CD4-positive, alpha-beta memory T cell (primary cell): ENCODE measurements around the gene TBL1XR1. TPM values are rescaled to one million over a fixed set of nuclear protein-coding genes. Genes with fewer than 3 reads are reported as not detected.

Experiments
- CTCF ChIA-PET: fragments of 350-600 bp; sonication (Branson Sonifier 250); formaldehyde crosslinking; loops from one replicate; lab custom pipeline; 2021; ENCODE audit warnings: inconsistent platforms; ENCODE audit not compliant: partially characterized antibody; lab: Charles Lee
- POLR2A ChIA-PET: fragments of 350-600 bp; sonication (Branson Sonifier 250); formaldehyde crosslinking; loops from one replicate; lab custom pipeline; 2021; ENCODE audit not compliant: partially characterized antibody; lab: Charles Lee
- DNase-seq, 5 donors: peaks; one replicate each; pipeline versions ENCODE4 v3.0.0 to v3.0.0-alpha.2; 2020 to 2022; ENCODE audit warnings: mixed read lengths in 1 of 5
- H3K27ac ChIP-seq: one replicate; pipeline ENCODE4 v1.7.0; 2013; ENCODE audit warnings: low read depth, low read length
- H3K27me3 ChIP-seq: 2 replicates; pipeline ENCODE4 v1.7.0; 2013; ENCODE audit warnings: mild to moderate bottlenecking, low read length, moderate library complexity; ENCODE audit not compliant: insufficient read depth
- H3K36me3 ChIP-seq: 2 replicates; pipeline ENCODE4 v1.7.0; 2013; ENCODE audit warnings: mild to moderate bottlenecking, low read length, moderate library complexity; ENCODE audit not compliant: insufficient read depth
- H3K4me1 ChIP-seq: 2 replicates; pipeline ENCODE4 v1.7.0; 2013; ENCODE audit warnings: mild to moderate bottlenecking, low read length, moderate library complexity; ENCODE audit not compliant: insufficient read depth
- H3K4me3 ChIP-seq, 2 donors: one replicate each; pipeline ENCODE4 v1.7.0; 2013; ENCODE audit warnings: low read length in 2 of 2, mild to moderate bottlenecking in 1 of 2
- H3K9me3 ChIP-seq, 2 donors: one replicate each; pipeline ENCODE4 v1.7.0; 2013; ENCODE audit warnings: low read length in 2 of 2, control low read depth in 1 of 2; ENCODE audit not compliant: control insufficient read depth in 1 of 2
- H3K27ac Mint-ChIP-seq, 7 donors: one replicate each; pipeline ENCODE4 v1.8.0; 2020 to 2021; ENCODE audit warnings: mixed read lengths in 7 of 7, mild to moderate bottlenecking in 6 of 7, inconsistent platforms in 3 of 7, moderate library complexity in 3 of 7
- H3K27me3 Mint-ChIP-seq, 2 donors: one replicate each; pipeline ENCODE4 v1.8.0; 2020 to 2021; ENCODE audit warnings: mixed read lengths in 2 of 2
- H3K36me3 Mint-ChIP-seq, 2 donors: one replicate each; pipeline ENCODE4 v1.8.0; 2020 to 2021; ENCODE audit warnings: mixed read lengths in 2 of 2, inconsistent platforms in 1 of 2, mild to moderate bottlenecking in 1 of 2
- H3K4me1 Mint-ChIP-seq, 4 donors: one replicate each; pipeline ENCODE4 v1.8.0; 2020 to 2021; ENCODE audit warnings: mixed read lengths in 4 of 4, mild to moderate bottlenecking in 1 of 4
- H3K4me3 Mint-ChIP-seq, 8 donors: one replicate each; pipeline ENCODE4 v1.8.0; 2020 to 2021; ENCODE audit warnings: mixed read lengths in 8 of 8, mild to moderate bottlenecking in 7 of 8, moderate library complexity in 6 of 8, inconsistent platforms in 3 of 8
- H3K9me3 Mint-ChIP-seq, 8 donors: one replicate each; pipeline ENCODE4 v1.8.0; 2020 to 2021; ENCODE audit warnings: mixed read lengths in 8 of 8, mild to moderate bottlenecking in 5 of 8, inconsistent platforms in 3 of 8, moderate library complexity in 1 of 8
- intact Hi-C: fragments of 100-400 bp; cut with micrococcal nuclease; formaldehyde crosslinking; loops from one replicate; pipeline ENCODE4 v1.15.1; 2023
- polyA plus RNA-seq, 2 donors: library from polyadenylated mRNA; unstranded; fragments of 300-500 nt; fragmentation: Illumina TruSeq; gene quantifications; one replicate each; pipeline ENCODE4 v1.2.3, GENCODE V29; 2021
- total RNA-seq, 2 experiments: library from RNA; stranded (reverse); gene quantifications; one replicate each; pipeline ENCODE4 v1.2.3, GENCODE V29; 2021

The TBL1XR1 gene
- total and polyA plus RNA-seq, 4 experiments from 2014 or later, result 20.1 to 172 (median 100) TPM

DNA sequence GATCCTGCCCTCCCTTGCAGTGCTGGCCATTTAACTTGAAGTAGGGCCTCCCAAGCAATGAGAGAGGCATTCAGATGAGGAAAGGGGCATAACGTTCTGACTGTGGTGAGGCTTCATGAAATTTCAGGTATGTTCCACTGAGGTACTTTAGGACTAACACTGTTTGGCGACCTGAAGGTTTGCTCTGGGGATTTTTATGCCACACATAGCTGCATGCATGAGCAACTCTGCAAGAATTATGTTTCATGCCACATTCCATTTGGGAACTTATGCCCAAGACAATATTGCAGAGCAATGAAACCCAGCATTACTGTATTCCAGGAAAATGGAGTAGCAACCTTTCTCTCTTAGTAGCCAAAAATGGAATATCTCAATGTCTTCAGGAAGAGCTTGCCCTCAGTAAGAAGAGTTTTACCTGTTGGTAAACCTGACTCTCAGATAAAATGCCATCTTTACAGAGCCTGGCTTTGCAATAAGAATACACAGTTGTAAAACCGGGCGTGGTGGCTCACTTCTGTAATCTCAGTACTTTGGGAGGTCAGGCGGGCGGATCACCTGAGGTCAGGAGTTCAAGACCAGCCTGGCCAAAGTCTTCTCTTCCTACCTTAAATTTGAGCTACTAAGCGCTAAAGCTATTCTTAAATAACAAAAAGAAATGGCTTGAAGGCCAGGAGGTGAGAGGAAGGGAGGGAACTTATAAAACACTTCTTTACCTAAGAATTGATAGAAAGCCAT lies 16.7 kb upstream of the TBL1XR1 start:
- no peaks in the 10 kb centered on the region for H3K4me1 ChIP-seq
- intact Hi-C loops, result no loop called here
- H3K27ac Mint-ChIP-seq, result no peak overlapping the region

DNA sequence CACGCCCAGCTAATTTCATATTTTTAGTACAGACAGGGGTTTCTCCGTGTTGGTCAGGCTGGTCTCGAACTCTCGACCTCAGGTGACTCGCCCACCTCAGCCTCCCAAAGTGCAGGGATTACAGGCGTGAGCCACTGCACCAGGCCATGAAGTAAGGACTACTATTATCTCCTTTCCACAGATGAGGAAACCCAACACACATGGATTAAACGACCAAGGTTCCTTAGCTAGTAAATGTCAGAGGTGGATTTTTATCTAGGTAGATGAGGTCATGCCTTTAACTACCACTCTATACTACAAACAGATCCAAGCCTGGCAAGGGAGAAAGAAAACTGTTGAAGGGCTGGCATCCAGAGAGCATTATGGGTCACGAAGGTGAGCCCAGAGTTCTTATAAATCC lies 15.5 kb upstream of the TBL1XR1 start:
- peak overlapping the region in 1 of 7 donors; percentile 77 for H3K27ac Mint-ChIP-seq
- Histone ChIP-seq H3K36me3 (no peaks in the 10 kb centered on the region), H3K9me3 (no peaks in the 10 kb centered on the region), H3K4me3 (no peak overlapping the region), H3K27me3 (no peaks in the 10 kb centered on the region), H3K27ac (no peak overlapping the region), H3K4me1 (no peaks in the 10 kb centered on the region)
- POLR2A ChIA-PET, result no interaction called here
- H3K36me3 Mint-ChIP-seq, result no peaks in the 10 kb centered on the region
- no peak overlapping the region for H3K4me3 Mint-ChIP-seq
- intact Hi-C loops, result no loop called here
- CTCF ChIA-PET, result no interaction called here
- H3K4me1 Mint-ChIP-seq, result peaks cover 0 to 4% (median 0%) of the 10 kb centered on the region in 4 donors
- no peaks in the 10 kb centered on the region for H3K27me3 Mint-ChIP-seq
- no peak for DNase-seq
- no peaks in the 10 kb centered on the region for H3K9me3 Mint-ChIP-seq

More for the DNA sequence above, 16.7 kb upstream of the TBL1XR1 start:
- Mint-ChIP-seq H3K4me3 (no peak overlapping the region), H3K27me3 (no peaks in the 10 kb centered on the region), H3K9me3 (no peaks in the 10 kb centered on the region), H3K4me1 (peaks cover 0 to 4% (median 0%) of the 10 kb centered on the region in 4 donors), H3K36me3 (no peaks in the 10 kb centered on the region)
- Histone ChIP-seq H3K36me3 (no peaks in the 10 kb centered on the region), H3K27me3 (no peaks in the 10 kb centered on the region), H3K27ac (no peak overlapping the region), H3K9me3 (no peaks in the 10 kb centered on the region), H3K4me3 (no peak overlapping the region)
- DNase-seq, result no peak
- ChIA-PET CTCF (interaction anchor here (1.6 kb wide), 1 partner anchor 11 kb away, joined by 3 read pairs; no protein-coding TSS in a partner anchor), POLR2A (no interaction called here)

DNA sequence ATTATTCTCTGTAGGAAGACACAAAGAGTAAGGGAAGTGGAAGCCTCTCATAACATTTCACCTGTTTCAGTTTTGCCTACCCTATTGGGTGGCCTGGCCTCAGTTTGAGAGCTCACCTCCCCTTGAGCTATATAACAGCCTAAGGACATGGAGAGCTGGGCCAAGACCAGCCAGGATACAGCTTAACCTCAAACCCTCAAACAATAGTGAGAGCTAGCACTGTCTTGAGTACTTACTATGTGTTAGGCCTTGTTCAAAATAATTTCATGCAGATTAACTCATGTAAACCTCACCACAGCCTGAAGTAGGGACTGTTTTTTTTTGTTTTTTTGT lies 15.0 kb upstream of the TBL1XR1 start:
- Histone ChIP-seq H3K4me3 (no peak overlapping the region), H3K27me3 (no peaks in the 10 kb centered on the region), H3K9me3 (no peaks in the 10 kb centered on the region), H3K27ac (no peak overlapping the region), H3K4me1 (no peaks in the 10 kb centered on the region), H3K36me3 (no peaks in the 10 kb centered on the region)
- ChIA-PET CTCF (no interaction called here), POLR2A (no interaction called here)
- DNase-seq, result no peak
- Mint-ChIP-seq H3K4me3 (no peak overlapping the region), H3K27me3 (no peaks in the 10 kb centered on the region), H3K36me3 (no peaks in the 10 kb centered on the region), H3K9me3 (no peaks in the 10 kb centered on the region), H3K4me1 (peaks cover 0 to 4% (median 0%) of the 10 kb centered on the region in 4 donors), H3K27ac (no peak overlapping the region)
- intact Hi-C loops, result no loop called here

DNA sequence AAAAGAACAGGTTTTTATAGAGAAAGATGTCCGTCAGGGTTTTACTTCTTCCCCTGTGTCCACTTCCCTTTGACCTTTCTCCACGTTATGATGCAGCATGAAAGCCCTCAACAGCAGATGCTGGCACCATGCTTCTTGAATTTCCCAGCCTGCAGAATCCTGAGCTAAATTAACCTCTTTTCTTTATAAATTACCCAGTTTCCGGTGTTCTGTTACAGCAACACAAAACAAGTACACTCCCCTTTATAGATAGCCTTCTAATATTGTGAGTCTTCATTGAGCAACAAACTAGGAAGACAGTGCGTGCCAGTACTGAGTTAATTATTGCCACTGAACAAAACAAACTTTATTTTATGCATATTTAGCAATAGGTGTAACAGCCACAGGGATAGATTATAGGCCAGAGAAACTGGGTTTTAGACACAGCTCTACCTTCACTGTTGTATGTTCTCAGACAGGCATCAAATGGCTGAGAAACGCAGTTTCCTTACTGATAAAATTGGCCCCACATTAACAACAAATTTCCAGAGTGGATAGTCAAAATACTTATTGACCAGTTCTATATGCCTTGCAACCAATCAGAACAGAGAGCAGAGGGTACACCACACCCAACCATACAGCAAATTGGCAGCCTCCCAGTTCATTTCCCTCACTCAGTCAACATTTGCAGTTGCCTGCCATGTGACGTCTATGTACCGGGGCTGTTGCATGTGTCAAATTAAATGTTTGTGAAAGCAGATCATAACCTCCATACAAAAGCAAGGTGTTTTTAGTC lies 14.4 kb upstream of the TBL1XR1 start:
- Mint-ChIP-seq H3K4me3 (no peak overlapping the region), H3K36me3 (no peaks in the 10 kb centered on the region), H3K4me1 (peaks cover 0 to 4% (median 0%) of the 10 kb centered on the region in 4 donors), H3K9me3 (no peaks in the 10 kb centered on the region), H3K27ac (peak overlapping the region in 1 of 7 donors; percentile 15), H3K27me3 (no peaks in the 10 kb centered on the region)
- intact Hi-C loops, result no loop called here
- ChIA-PET CTCF (no interaction called here), POLR2A (interaction anchor here (1.2 kb wide), 1 partner anchor 148 kb away, joined by 3 read pairs; no protein-coding TSS in a partner anchor)
- Histone ChIP-seq H3K27ac (no peak overlapping the region), H3K4me1 (no peaks in the 10 kb centered on the region), H3K36me3 (no peaks in the 10 kb centered on the region), H3K27me3 (no peaks in the 10 kb centered on the region), H3K4me3 (no peak overlapping the region), H3K9me3 (no peaks in the 10 kb centered on the region)
- no peak for DNase-seq

DNA sequence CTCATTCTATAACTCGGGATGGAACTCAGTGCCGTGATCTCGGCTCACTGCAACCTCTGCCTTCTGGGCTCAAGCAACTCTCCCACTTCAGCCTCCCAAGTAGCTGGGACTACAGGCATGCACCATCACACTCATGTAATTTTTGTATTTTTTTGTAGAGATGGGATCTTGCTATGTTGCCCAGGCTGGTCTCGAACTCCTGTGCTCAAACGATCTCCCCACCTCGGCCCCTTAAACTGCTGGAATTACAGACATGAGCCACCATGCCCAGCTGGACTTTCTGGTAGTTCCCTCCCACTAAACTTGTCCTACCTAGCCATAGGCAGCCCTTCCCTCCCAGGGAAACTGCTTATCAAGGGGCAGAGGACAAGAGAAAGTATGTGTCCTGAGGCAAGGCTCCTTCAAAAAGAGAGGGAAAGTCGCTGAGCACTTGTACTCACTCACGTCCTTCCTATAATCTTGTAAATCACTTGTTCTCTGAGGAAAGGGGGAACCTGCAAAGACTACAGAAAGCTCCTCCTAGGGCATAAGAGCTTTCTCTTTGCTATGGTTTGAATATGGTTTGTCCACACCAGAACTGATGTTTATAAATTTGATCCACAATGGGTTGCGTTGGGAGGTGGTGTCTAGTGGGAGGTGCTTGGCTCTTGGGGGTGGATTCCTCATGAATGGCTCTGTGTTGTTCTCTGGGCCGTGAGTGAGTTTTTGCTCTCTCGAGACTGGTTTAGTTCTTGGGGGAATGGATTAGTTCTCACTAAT lies 13.6 kb upstream of the TBL1XR1 start:
- peak overlapping the region in 1 of 7 donors; percentile 15 for H3K27ac Mint-ChIP-seq
- no peaks in the 10 kb centered on the region for H3K9me3 Mint-ChIP-seq
- ChIA-PET POLR2A (interaction anchor here (1.2 kb wide), 1 partner anchor 149 kb away, joined by 3 read pairs; no protein-coding TSS in a partner anchor), CTCF (interaction anchor here (0.6 to 1.0 kb wide), 2 partner anchors 10 to 13 kb away, joined by 3 read pairs; partner anchors contain the start of gene TBL1XR1)
- Histone ChIP-seq H3K4me1 (no peaks in the 10 kb centered on the region), H3K4me3 (no peak overlapping the region), H3K27me3 (no peaks in the 10 kb centered on the region), H3K27ac (no peak overlapping the region), H3K9me3 (no peaks in the 10 kb centered on the region), H3K36me3 (no peaks in the 10 kb centered on the region)
- no peak overlapping the region for H3K4me3 Mint-ChIP-seq
- DNase-seq, result no peak
- no peaks in the 10 kb centered on the region for H3K27me3 Mint-ChIP-seq
- no peaks in the 10 kb centered on the region for H3K36me3 Mint-ChIP-seq
- peaks cover 0 to 4% (median 0%) of the 10 kb centered on the region in 4 donors for H3K4me1 Mint-ChIP-seq
- intact Hi-C loops, result no loop called here

DNA sequence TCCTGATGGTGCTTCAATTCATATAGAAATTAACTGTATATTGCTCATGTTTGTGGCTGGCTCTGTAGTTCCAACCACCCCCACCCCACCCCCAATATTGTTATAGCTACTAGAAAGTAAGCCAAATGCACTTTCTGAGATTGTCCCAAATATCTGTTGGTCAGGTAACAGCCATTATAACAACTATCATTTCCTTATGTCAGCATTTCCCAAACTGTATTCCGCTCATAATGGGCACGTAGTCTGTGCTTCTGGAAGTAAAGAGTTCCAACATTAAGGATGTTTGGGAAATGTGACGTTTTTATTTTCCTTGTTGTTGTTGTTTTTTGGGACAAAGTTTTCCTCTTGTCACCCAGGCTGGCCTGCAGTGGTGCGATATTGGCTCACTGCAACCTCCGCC lies 12.2 kb upstream of the TBL1XR1 start:
- no peaks in the 10 kb centered on the region for H3K27me3 ChIP-seq
- POLR2A ChIA-PET, result interaction anchor here (1.5 kb wide), 1 partner anchor 13 kb away, joined by 5 read pairs; the partner anchor contains the start of gene TBL1XR1
- Mint-ChIP-seq H3K4me3 (no peak overlapping the region), H3K4me1 (peaks cover 0 to 4% (median 0%) of the 10 kb centered on the region in 4 donors), H3K27me3 (no peaks in the 10 kb centered on the region), H3K27ac (no peak overlapping the region), H3K9me3 (no peaks in the 10 kb centered on the region), H3K36me3 (no peaks in the 10 kb centered on the region)
- H3K4me3 ChIP-seq, result no peak overlapping the region
- H3K36me3 ChIP-seq, result no peaks in the 10 kb centered on the region
- no peak for DNase-seq
- CTCF ChIA-PET, result no interaction called here
- no peak overlapping the region for H3K27ac ChIP-seq
- no peaks in the 10 kb centered on the region for H3K9me3 ChIP-seq
- no peaks in the 10 kb centered on the region for H3K4me1 ChIP-seq
- intact Hi-C loops, result no loop called here

DNA sequence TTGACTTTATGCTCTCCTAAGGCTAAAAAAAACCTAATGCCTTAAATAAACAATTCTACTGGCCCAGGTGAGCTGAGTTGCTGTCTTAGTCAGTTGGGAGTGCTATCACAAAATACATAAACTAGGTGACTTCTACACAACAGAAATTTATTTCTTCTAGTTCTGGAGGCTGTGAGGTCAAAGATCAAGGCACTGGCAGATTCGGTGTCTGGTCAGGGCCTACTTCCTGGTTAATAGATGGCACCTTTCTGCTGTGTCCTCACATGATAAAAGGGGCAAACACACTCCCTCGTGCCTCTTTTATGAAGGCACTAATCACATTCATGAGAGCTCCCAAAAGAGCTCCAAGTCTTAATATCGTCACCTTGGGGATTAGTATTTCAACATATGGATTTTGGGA lies 11.5 kb upstream of the TBL1XR1 start:
- Histone ChIP-seq H3K27ac (no peak overlapping the region), H3K36me3 (no peaks in the 10 kb centered on the region), H3K27me3 (no peaks in the 10 kb centered on the region), H3K4me1 (no peaks in the 10 kb centered on the region), H3K4me3 (no peak overlapping the region), H3K9me3 (no peaks in the 10 kb centered on the region)
- no peak for DNase-seq
- H3K9me3 Mint-ChIP-seq, result no peaks in the 10 kb centered on the region
- ChIA-PET POLR2A (interaction anchor here (0.9 to 1.5 kb wide), 2 partner anchors 10 to 12 kb away, joined by 3 to 5 read pairs; partner anchors contain the start of gene TBL1XR1), CTCF (no interaction called here)
- no peak overlapping the region for H3K4me3 Mint-ChIP-seq
- H3K27me3 Mint-ChIP-seq, result no peaks in the 10 kb centered on the region
- no peaks in the 10 kb centered on the region for H3K36me3 Mint-ChIP-seq
- intact Hi-C loops, result no loop called here
- H3K4me1 Mint-ChIP-seq, result peaks cover 0 to 4% (median 0%) of the 10 kb centered on the region in 4 donors
- no peak overlapping the region for H3K27ac Mint-ChIP-seq
